H1 (cell line): Measurements from ENCODE around the gene C6orf136.
A peak's percentile ranks its signal among the peaks of the same experiment; 100 is the strongest.

ENCODE experiments used
- CHD7 ChIP-seq: fragments of 300-600 bp; sonication (generic); IDR thresholded peaks from 2 replicates; pipeline ENCODE4 v1.7.1; 2012; ENCODE audit warnings: low read length, moderate library complexity, mild to moderate bottlenecking, inconsistent platforms; ENCODE audit not compliant: insufficient replicate concordance
- CREB1 ChIP-seq: IDR thresholded peaks from 2 replicates; pipeline ENCODE4 v1.6.1; 2012; ENCODE audit warnings: inconsistent platforms
- CTCF ChIP-seq, 3 experiments: IDR thresholded peaks; 1 replicate in 2 of 3; 2 replicates in 1 of 3; pipeline versions ENCODE4 v1.5.1 to v1.6.1; 2011; ENCODE audit warnings: low read length in 3 of 3, mild to moderate bottlenecking in 3 of 3, inconsistent platforms in 2 of 3, low read depth in 1 of 3, moderate library complexity in 1 of 3; ENCODE audit not compliant: insufficient read depth in 1 of 3; ENCODE audit errors: control extremely low read depth in 1 of 3
- HDAC6 ChIP-seq: IDR thresholded peaks from one replicate; pipeline ENCODE4 v1.7.1; 2012; ENCODE audit warnings: low read depth, mild to moderate bottlenecking, inconsistent platforms, low read length, moderate library complexity
- MAX ChIP-seq: IDR thresholded peaks from 2 replicates; pipeline ENCODE4 v1.6.1; 2012; ENCODE audit warnings: inconsistent platforms
- POLR2AphosphoS5 ChIP-seq: IDR thresholded peaks from 2 replicates; pipeline ENCODE4 v1.6.1; 2011; ENCODE audit warnings: low read depth, low read length
- RBBP5 ChIP-seq: IDR thresholded peaks from 2 replicates; pipeline ENCODE4 v1.7.1; 2012; ENCODE audit warnings: low read depth, mild to moderate bottlenecking, inconsistent platforms, low read length, moderate library complexity, borderline replicate concordance
- TAF1 ChIP-seq: IDR thresholded peaks from 2 replicates; pipeline ENCODE4 v1.6.1; 2011; ENCODE audit warnings: mild to moderate bottlenecking, low read depth, low read length
- TCF12 ChIP-seq: IDR thresholded peaks from 2 replicates; pipeline ENCODE4 v1.6.1; 2011; ENCODE audit warnings: low read depth, mild to moderate bottlenecking, low read length
- YY1 ChIP-seq: IDR thresholded peaks from 2 replicates; pipeline ENCODE4 v1.6.1; 2011; ENCODE audit warnings: low read depth, mild to moderate bottlenecking, low read length
- ZNF274 ChIP-seq: IDR thresholded peaks from 2 replicates; pipeline ENCODE4 v1.7.0; 2012; ENCODE audit warnings: low read length, borderline replicate concordance; ENCODE audit errors: extremely low read depth

- TF ChIP-seq YY1 = no peak
- TF ChIP-seq CTCF (IDR thresholded peaks at IDR 0.05; ENCODE audit: control extremely low read depth in 1 of 3, insufficient read depth in 1 of 3, low read depth in 1 of 3, low read length in 3 of 3) = peak in 2 of 3 experiments; percentile 96 to 97; a peak in 3 of 4 replicates
- no peak for TF ChIP-seq HDAC6
- TF ChIP-seq TAF1 = no peak; the same call in 1 of the 2 replicates
- peak; percentile 32; the same call in 1 of the 2 replicates for TF ChIP-seq MAX
- TF ChIP-seq CHD7 = no peak
- TF ChIP-seq CREB1 = no peak
- TF ChIP-seq POLR2AphosphoS5 = no peak
- no peak for TF ChIP-seq RBBP5
- TF ChIP-seq TCF12 = no peak
- no peak for TF ChIP-seq ZNF274
Measured at GRCh38 chr6:30678964-30679726, 32.2 kb downstream of the C6orf136 start.
